DMS79 treated with DMSO at 0.1 percent for 48 hours (cell line): Measurements from ENCODE around the gene ZNF638.
A peak's percentile ranks its signal among the peaks of the same experiment; 100 is the strongest.

ENCODE experiments used
- DNase-seq: peaks from one replicate; lab custom pipeline; 2025; lab: John Stamatoyannopoulos, UW

The ZNF638 gene

DNA sequence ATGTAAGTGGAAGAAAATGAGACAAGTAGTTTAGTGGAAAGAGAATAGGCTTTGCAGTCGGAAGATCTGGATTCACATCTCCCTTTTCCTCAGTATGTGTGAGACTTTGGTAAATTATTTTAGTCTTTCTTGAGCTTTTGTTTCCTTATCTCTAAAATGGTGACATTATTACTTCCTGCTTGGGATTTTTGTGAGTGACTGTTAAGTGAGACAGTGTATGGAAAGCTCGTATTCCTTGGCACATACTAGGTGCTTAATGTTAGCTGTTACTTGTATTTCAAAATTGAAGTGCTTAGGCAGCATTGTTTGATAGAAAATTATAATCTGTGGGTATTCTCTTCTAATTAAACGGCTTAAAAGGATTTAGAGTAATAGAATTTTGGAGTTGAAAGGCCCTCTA, 2.0 kb downstream of the ZNF638 start:
- no peak for DNase-seq

DNA sequence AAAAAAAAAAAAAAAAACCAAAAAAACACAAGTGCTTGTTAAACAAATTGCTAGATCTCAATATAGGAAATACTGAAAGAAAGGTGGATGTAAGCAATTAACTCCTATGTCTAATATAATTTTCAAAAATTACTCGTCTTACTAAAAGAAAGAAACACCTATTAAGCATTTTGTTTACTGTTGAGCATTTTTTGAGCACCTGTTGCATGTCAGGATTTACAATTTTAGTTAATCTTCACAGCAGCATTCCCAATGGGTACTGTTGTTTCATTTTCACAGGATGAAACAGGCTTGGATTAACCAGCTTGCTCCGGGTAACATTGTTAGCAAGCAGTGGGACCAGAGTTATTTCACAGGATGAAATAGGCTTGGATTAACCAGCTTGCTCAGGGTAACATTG, 4.8 kb downstream of the ZNF638 start:
- DNase-seq, result no peak

DNA sequence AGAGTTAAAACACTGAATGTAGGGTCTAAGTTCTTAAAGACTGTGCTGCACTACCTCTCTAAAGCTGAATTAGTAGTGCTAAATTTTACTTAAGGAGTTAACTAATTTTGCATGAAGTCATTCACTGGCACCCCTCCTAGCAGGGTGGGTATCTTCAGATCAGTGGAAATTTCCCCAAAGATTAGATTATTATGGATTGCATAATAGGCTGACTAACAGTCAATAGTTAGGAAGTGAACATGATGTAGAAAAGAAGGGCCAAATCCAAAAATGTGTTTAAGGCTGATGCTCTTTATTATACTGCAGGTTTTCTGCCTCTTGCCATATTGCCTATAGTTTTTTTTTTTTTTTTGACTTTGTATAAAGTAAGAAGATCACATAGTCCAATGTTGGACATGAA, 5.2 kb downstream of the ZNF638 start:
- no peak for DNase-seq

DNA sequence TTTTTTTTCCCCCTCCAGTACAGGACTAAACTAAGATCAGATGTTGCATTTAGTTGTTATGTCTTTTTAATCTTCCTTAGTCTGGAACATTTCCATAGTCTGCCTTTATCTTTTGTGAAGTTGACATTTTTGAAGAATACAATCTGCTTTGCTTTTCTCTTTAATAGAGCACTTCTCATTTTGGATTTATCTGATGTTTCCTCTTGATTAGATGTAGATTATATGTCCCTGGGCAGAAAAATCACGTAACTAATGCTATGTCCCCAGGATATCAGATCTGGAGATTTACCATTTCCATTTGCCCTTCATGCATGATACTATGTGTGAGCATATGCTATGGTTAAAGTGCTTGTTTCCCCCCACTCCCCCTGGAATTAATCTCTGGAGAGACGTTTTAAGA, 6.2 kb downstream of the ZNF638 start:
- DNase-seq, result no peak

DNA sequence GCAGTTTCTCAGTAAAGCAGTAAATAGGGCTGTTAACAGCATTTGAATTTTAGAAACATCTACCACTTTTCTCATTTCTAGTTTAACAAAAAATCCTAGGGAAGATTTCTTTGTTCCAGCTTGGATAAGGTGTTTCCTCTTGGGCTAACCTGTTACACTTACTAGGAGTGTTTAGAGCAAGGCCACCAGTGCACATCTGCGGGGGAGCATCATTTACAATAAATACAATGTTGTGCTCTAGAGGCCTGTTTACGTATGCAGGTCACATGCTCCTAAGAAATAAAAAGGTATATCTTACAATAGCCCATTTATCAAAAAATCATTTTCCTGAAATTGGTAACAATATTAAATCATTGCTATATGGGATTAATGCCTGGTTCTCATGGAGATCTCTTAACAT, 8.1 kb downstream of the ZNF638 start:
- DNase-seq, result no peak

DNA sequence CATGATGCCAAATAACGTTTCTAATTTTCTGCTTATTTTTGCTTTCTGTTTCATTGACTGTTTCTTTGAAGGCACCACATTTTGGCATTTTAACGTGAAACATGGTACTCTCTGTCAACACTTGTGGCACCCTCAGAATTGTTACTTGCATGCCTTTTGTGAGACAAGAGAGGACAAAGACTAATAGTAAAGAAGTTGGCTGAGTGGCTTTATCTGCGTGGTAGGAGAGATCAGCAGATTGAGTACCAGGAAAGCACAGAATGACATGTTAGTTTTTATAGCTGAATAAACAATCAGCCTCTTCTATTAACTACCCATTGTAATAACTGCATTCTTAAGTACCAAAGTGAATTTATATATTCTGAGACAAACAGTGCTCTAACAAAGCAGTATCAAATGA, 8.6 kb downstream of the ZNF638 start:
- peak; percentile 23 for DNase-seq

DNA sequence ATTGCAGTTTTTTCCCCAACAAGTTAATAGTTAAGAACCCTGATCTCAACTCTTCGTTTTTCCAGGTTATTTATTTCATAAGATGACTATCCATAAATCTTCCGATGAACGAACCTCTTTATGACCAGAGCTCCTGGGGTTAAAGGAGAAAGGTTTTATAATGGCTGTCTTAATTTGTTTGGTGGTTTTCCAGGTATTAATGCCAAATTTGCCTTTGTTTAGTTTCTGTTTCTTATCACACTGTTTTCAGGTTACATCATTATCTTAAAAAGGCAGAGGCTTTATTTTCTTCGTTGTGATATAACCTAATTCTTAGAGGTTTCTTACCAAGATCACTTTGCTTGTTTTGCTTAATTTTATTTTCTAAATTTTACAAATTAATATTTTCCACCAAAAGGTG, 10.1 kb downstream of the ZNF638 start:
- DNase-seq, result peak; percentile 58

DNA sequence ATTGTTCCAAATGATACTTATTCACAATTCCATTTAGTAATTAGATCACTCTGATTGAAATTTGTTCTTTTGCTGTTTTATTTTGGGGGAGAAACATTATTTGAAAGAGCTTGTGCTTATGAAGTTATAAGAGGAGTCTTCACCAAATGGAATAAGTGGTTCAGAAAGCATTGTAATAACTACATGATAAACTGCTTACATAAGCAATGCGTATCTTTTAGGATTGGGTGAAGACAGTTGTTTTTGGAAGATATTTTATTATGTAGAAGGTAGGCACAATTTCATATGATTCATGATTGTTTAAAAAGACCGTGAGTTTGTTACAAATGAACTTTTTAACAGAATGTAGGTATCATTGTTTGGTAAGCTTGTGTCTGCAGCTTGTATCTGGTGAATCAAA, 14.5 kb downstream of the ZNF638 start:
- DNase-seq, result no peak

DNA sequence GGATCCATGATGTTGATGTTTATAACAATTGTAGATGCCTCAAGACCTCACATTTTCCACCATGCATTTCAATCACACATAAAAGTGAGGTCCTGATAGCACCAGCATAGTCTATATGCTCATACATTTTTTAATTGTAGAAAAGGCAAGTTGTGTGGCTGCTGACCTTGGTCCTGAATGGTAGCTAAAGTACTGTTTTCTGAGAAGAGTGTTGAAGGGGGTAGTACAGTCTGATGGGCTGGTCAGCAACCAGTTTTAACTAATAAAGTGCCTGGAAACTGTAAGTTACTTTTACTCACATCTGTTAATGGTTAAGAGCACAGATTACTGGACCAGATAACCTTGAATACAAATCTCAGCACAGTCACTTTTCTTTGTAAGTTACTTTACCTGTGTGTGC, 15.9 kb downstream of the ZNF638 start:
- DNase-seq, result no peak

DNA sequence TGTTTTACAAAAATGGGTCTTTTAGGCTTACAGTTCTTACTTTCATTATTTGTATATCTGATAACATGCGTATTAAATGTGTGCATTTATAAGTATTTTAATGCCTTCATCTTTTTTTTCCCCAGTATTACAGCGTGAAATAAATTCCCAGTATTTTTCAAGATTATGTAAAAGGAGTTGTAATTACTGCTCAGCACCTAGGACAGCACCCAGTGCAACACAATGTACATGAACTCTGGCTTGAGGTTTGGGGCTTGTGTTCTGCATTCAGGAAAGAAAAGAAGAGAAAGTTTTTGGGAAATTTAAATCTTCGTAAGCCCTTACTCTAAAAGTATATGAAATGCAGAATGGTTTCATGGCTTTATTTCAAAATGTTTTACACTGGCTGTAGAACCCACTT, 16.7 kb downstream of the ZNF638 start:
- DNase-seq, result no peak

DNA sequence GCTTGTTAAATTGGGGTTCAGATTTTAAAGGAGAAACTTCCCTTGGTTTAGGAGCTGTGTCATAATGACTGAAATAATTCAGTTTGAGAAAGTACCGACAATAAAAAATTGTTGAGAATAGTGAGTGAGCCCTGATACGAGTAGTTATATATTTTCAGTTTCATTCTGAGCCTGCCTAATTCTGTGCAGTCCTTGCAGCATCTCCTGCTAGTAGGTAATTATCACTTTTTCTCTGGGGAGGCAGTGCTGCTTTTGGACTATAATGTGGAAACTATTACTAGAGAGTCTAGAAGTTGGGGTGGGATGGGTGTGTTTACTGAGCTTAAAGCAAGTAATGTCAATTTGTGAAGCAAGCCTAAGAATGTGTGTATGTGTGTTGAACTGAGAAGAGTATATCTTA, 21.7 kb downstream of the ZNF638 start:
- DNase-seq, result no peak

DNA sequence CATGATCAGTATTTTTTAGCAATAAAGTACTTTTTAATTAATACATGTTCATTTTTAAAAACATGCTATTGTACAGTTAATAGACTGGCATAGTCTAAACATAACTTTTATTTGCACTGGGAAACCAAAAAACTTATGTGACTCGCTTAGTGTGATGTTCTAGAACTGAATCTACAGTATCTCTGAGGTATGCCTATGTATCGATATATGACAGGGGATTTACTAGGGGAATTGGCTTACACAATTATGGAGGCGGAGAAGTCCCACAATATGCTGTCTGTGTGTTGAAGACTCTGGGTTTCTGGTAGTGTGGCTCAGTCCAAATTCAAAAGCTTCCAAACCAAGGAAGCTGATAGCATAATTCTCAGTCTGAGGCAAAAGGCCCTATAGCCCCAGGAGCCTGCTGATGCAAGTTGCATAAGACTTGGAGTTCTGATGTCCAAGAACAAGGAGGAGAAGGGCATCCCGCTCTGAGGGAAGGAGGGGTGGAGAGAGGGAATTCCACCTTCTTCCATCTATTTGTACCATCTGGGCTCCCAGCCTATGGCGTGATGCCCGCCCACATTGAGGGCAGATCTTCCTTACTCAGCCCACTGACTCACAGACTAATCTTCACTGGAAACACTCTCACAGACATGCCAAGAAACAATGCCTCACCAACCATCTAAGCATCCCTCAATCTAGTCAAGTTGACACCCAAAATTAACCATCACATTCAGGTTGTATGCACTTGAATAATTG, 27.5 kb downstream of the ZNF638 start:
- no peak for DNase-seq

DNA sequence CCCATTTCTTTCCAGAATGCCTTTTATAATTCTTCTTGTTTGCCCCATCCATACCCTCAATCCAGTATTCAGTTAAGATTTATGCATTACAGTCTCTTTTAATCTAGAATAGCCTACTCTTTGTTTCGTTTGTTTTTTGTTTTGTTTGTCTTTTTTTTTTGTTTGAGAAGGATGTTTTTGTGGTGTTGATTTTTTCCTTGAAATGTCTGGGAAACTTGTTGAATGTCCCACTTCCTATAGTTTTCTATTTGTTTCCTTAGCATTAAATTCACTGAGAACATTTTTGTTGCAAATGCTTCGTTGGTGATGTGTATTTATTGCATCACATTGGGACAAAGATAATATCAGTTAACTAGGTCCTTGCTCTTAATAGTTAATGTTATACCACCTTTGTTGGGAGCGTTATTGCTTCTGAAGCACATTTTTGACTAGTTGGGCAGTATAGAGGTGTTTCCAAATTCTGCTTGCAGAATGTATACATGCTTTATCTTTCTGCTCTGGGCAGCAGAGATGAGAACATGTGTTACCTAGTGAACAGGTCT, 28.9 kb downstream of the ZNF638 start:
- no peak for DNase-seq

DNA sequence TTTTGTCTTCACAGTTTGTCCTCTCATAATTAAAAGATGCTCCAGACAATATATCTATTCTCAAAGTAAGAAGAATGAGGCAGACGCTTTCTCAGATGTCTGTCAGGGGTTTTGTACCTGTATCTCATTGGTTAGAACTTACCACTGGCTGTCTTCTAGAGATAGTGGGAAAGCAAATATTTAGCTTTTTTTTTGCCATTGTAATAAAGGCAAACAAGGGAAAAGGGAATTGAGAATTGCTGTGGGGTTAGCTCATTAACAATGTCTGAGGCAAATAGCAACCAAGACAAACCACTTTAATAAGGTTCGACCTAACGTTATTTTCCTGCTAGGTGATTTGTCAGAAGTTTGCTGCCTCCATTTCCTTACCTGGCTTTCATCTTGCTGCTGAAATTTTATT, 30.0 kb downstream of the ZNF638 start:
- DNase-seq, result no peak

DNA sequence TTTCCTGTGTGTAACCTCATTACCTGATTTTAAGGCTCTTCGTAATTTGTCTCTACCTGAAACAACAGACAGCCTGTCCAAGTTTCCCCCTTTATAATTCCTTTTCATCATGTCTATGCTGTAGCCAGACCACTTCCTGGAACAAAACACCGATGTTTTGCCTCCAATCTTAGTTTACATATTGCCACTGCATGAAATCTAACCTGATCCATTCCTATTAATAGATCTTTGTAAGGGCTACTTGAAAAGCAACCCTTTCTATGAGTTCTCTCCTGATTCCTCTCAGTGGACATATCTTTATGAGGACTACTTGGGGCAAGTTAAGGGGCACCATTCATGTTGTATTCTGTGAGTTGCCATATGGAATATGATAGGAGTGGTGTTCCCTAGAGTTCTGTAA, 30.9 kb downstream of the ZNF638 start:
- no peak for DNase-seq

DNA sequence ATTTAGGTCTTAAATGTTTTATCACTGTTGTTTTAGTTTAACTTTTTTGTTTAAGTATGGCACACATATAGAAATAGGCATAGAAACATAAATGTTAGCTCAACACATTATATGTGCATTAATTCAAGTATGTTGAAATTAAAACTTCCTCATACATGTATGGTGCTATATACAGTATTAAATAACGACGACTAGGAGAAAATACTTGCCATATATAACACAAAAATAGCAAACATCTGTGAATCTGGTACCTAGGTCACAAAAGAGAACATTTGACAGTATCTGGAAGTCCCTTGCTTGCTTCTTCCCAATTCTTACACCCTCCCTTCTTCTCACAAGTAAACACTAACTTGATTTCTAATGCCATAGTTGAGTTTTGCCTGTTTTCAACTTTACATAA, 38.4 kb downstream of the ZNF638 start:
- no peak for DNase-seq

DNA sequence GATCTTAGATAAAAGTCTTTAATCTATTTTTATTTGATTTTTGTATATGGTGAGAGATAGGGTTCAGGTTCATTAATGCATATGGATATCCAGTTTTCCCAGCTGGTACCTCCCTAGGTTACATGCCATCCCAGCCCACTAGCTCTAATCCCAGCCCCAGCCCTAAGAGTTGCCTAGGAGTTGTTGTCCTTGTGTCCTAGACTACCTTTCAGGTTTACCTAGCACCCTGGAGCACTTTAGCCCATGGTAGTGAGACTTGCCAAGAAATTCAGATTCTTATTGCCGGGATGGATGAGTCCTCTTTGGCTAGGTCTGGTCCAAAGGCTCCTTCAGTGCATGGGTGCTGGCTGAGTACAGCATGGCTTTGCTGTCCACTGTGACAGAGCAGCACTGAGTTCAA, 40.5 kb downstream of the ZNF638 start:
- DNase-seq, result no peak

DNA sequence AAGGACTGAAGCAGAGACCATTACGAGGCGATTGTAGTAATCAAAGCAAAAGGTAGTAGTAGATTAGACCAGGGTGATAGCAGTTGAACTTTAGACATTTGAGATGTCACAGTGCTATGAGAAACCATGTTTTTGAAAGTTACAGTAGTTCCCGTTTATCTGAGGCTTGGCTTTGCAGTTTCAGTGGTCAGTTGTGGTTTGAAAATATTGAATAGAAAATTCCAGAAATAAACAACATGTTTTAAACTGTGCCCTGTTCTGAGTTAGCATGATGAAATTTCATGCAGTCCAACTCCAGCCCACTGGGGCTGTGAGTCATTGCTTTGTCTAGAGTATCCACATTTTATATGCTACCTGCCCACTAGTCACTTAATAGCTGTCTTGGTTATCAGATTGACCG, 47.5 kb downstream of the ZNF638 start:
- no peak for DNase-seq

DNA sequence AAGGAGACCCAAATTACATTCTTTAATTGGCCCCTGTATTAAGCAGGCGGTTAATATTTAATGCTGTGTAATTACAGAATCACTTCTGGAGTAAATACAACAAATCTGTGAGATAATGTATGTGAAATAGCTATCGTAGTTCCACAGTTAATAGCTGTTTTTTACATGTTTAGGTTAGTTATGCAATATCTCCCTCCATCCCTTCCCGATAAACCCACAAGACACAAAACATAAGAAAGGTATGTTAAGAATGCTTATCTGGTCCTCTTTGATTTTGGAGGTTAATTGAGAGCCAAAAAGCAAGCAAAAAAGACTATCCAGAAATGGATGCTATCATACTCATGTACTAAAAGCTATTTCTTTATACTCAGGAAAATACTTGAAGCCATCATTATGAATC, 49.1 kb downstream of the ZNF638 start:
- no peak for DNase-seq

DNA sequence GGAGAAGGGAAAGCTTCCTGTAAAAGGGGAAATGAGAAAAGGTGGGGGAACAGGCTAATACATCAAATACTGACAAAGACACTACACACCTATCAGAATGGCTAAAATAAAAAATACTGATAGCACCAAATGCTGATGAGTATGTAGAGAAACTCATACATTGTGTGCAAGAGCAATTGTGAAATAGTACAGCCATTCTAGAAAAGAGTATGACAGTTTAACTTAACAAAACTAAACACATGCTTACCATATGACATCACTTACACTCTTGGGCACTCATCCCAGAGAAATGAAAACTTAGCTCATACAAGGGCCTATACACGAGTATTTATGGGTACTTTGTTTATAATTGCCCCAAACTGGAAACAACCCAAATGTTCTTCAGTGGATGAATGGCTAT, 53.4 kb downstream of the ZNF638 start:
- DNase-seq, result no peak

DNA sequence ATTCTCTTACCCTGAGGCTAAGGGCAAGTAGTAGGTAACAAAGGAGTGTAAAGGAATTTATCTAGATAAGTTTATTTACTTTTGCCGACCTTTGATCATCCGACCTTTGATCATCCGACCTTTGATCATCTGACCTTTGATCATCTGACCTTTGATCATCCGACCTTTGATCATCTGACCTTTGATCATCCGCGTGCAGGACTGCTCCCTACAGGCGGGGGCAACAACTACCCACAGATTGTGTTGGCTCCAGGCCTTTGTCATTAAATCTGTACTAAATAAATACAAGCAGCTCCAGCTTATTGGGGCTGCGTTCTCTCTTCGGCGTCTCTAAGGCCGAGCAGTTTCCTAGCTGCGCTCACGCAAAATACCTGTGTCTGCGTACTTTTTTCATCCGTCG, 56.6 kb downstream of the ZNF638 start:
- no peak for DNase-seq

DNA sequence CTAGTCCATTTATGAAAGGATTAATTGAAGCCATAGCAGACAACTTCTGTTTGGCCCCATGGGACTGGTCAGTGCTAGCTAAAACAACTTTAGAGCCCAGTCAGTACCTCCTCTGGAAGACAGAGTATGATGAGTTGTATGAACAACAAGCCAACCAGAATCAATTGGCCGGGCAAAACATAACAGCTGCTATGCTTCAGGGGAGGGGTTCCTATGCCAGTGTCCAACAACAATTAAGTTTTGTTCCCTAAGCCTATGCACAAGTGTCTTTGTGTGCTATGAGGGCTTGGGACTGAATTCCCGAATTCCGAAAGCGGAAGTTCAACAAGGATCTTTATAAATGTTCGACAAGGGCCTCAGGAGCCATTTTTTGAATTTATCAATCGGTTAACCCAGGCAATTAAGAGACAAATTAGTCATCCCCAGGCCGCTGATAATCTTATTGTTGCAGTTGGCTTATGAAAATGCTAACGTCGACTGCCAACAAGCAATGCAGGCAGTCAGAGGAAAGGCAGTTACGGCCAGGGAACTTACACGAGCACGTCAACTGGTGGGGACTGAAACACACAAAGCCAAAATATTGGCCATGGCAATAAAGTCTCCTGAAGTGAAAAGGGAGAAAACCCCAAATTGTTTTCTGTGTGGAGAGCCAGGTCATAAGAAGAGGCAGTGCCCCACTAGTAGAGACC, 57.9 kb downstream of the ZNF638 start:
- DNase-seq, result no peak

DNA sequence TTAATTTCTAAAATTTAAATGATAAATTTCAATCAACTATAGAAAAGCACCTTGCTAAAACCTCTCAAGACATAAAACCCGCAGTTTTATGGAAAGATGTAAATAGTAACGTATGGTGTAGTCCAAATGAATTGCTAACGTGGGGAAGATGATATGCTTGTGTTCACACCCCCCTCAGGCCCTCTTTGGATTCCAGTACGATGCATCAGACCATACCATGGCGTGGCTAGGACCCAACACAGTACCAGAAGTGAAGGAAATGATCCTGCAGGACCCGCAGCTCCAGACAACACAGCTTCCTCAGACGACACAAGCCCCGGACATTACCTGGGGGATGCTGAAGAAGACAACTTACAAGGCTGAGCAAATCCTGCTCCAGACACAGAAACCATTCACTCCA, 61.6 kb downstream of the ZNF638 start:
- DNase-seq, result no peak

DNA sequence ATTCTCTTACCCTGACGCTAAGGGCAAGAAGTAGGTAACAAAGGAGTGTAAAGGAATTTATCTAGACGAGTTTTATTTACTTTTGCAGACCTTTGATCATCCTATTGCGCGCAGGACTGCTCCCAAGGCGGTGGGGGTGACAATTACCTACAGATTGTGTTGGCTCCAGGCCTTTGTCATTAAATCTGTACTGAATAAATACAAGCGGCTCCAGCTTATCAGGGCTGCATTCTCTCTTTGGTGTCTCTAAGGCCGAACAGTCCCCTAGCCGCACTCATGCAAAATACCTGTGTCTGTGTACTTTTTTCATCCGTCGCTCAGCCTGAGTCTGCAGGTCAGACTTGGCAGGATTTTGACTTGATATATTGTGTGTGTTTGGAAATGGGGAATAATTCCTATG, 63.9 kb downstream of the ZNF638 start:
- DNase-seq, result no peak
